Measurements from ENCODE around the gene CUL4A.
"Not testable (repeated sequence)": the region's sequence is repeated elsewhere in the genome, so short reads cannot be mapped to it uniquely, and the experiment has no call there.

CUL4A gene

GRCh38 chr13:113161433-113161832, 48.0 kb upstream of the CUL4A start:
- H3K27ac ChIP-seq (ENCODE audit: extremely low read depth, low read depth, low read length) = no peak overlapping the region
- no peaks in the 10 kb centered on the region for H3K4me1 ChIP-seq (ENCODE audit: control insufficient read depth, insufficient read depth, low read length)
- H3K9me3 ChIP-seq (ENCODE audit: control insufficient read depth, insufficient read depth, low read depth, low read length) = no peaks in the 10 kb centered on the region
- POLR2A ChIA-PET = no interaction called here
- no peak overlapping the region for H3K4me3 ChIP-seq (ENCODE audit: low read depth, low read length)
- CTCF ChIA-PET = interaction anchor here (0.7 kb wide), 1 partner anchor 48 kb away, joined by 3 read pairs; no protein-coding TSS in a partner anchor
- no peaks in the 10 kb centered on the region for H3K36me3 ChIP-seq (ENCODE audit: control insufficient read depth in 2 of 2, insufficient read depth in 1 of 2, low read length in 2 of 2)
- no peak for TF ChIP-seq ZEB2 (tag by site-specific recombination; IDR thresholded peaks at IDR 0.05)
- TF ChIP-seq, protein P1, sequence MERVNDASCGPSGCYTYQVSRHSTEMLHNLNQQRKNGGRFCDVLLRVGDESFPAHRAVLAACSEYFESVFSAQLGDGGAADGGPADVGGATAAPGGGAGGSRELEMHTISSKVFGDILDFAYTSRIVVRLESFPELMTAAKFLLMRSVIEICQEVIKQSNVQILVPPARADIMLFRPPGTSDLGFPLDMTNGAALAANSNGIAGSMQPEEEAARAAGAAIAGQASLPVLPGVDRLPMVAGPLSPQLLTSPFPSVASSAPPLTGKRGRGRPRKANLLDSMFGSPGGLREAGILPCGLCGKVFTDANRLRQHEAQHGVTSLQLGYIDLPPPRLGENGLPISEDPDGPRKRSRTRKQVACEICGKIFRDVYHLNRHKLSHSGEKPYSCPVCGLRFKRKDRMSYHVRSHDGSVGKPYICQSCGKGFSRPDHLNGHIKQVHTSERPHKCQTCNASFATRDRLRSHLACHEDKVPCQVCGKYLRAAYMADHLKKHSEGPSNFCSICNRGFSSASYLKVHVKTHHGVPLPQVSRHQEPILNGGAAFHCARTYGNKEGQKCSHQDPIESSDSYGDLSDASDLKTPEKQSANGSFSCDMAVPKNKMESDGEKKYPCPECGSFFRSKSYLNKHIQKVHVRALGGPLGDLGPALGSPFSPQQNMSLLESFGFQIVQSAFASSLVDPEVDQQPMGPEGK (tag by site-specific recombination; IDR thresholded peaks at IDR 0.05) = no peak
- TF ChIP-seq, protein P2, sequence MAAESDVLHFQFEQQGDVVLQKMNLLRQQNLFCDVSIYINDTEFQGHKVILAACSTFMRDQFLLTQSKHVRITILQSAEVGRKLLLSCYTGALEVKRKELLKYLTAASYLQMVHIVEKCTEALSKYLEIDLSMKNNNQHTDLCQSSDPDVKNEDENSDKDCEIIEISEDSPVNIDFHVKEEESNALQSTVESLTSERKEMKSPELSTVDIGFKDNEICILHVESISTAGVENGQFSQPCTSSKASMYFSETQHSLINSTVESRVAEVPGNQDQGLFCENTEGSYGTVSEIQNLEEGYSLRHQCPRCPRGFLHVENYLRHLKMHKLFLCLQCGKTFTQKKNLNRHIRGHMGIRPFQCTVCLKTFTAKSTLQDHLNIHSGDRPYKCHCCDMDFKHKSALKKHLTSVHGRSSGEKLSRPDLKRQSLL (tag by site-specific recombination; IDR thresholded peaks at IDR 0.05) = no peak

DNA sequence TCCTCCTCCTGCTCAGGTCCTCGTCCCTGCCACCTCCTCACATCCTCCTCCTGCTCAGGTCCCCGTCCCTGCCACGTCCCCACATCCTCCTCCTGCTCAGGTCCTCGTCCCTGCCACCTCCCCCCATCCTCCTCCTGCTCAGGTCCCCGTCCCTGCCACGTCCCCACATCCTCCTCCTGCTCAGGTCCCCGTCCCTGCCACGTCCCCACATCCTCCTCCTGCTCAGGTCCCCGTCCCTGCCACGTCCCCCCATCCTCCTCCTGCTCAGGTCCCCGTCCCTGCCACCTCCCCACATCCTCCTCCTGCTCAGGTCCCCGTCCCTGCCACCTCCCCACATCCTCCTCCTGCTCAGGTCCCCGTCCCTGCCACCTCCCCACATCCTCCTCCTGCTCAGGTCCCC, 47.4 kb upstream of the CUL4A start:
- H3K4me1 ChIP-seq (ENCODE audit: control insufficient read depth, insufficient read depth, low read length); POLR2A ChIA-PET; H3K4me3 ChIP-seq (ENCODE audit: low read depth, low read length); H3K36me3 ChIP-seq (ENCODE audit: control insufficient read depth in 2 of 2, insufficient read depth in 1 of 2, low read length in 2 of 2); H3K27ac ChIP-seq (ENCODE audit: extremely low read depth, low read depth, low read length); H3K9me3 ChIP-seq (ENCODE audit: control insufficient read depth, insufficient read depth, low read depth, low read length); CTCF ChIA-PET: not testable (repeated sequence)

GRCh38 chr13:113162783-113163685, 46.4 kb upstream of the CUL4A start:
- ChIA-PET CTCF (no interaction called here), POLR2A (no interaction called here)
- Histone ChIP-seq H3K9me3 (ENCODE audit: control insufficient read depth, insufficient read depth, low read depth, low read length) (no peaks in the 10 kb centered on the region), H3K4me3 (ENCODE audit: low read depth, low read length) (no peak overlapping the region), H3K36me3 (ENCODE audit: control insufficient read depth in 2 of 2, insufficient read depth in 1 of 2, low read length in 2 of 2) (peaks cover 0 to 3% of the 10 kb centered on the region in 2 experiments; a peak in 1 of 3 replicates), H3K27ac (ENCODE audit: extremely low read depth, low read depth, low read length) (no peak overlapping the region), H3K4me1 (ENCODE audit: control insufficient read depth, insufficient read depth, low read length) (no peaks in the 10 kb centered on the region)
- 0 out of 2 replicates have a peak, but pooled peaks have one; percentile 12 for TF ChIP-seq ZIC2 (tag by site-specific recombination; IDR thresholded peaks at IDR 0.05)
- TF ChIP-seq ZNF335 (tag by site-specific recombination; conservative IDR thresholded peaks at IDR 0.05) = peak; percentile 92
- TF ChIP-seq ZSCAN23 (tag by site-specific recombination; IDR thresholded peaks at IDR 0.05) = no peak
- TF ChIP-seq ZNF692 (tag by site-specific recombination; IDR thresholded peaks at IDR 0.05) = no peak
- TF ChIP-seq MEIS1 (CRISPR knock-in tag; IDR thresholded peaks at IDR 0.05; ENCODE audit: borderline replicate concordance) = no peak
- TF ChIP-seq ZNF121 (tag by site-specific recombination; IDR thresholded peaks at IDR 0.05) = no peak
- 0 out of 2 replicates have a peak, but pooled peaks have one; percentile 45 for TF ChIP-seq ZNF600 (tag by site-specific recombination; IDR thresholded peaks at IDR 0.05)

DNA sequence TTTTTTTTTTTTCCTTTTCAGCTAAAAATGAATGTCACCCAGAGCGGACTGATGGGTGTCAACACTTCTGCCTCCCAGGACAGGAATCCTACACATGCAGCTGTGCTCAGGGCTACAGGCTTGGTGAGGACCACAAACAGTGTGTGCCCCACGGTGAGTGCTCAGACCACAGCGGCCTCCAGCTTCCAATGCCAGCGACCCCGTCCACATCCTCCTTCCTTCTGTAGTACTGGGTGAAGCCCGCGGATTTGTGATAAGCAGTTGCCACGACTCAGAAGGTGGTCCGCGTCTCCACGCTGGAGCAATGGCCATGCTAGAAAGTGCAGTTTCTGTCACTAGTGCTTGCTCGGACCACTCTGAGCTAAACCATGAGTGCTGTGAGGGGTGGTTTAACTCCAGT, 44.9 kb upstream of the CUL4A start:
- peaks cover 0 to 10% of the 10 kb centered on the region in 2 experiments; a peak in 2 of 3 replicates for H3K36me3 ChIP-seq (ENCODE audit: control insufficient read depth in 2 of 2, insufficient read depth in 1 of 2, low read length in 2 of 2)
- TF ChIP-seq, protein P3, sequence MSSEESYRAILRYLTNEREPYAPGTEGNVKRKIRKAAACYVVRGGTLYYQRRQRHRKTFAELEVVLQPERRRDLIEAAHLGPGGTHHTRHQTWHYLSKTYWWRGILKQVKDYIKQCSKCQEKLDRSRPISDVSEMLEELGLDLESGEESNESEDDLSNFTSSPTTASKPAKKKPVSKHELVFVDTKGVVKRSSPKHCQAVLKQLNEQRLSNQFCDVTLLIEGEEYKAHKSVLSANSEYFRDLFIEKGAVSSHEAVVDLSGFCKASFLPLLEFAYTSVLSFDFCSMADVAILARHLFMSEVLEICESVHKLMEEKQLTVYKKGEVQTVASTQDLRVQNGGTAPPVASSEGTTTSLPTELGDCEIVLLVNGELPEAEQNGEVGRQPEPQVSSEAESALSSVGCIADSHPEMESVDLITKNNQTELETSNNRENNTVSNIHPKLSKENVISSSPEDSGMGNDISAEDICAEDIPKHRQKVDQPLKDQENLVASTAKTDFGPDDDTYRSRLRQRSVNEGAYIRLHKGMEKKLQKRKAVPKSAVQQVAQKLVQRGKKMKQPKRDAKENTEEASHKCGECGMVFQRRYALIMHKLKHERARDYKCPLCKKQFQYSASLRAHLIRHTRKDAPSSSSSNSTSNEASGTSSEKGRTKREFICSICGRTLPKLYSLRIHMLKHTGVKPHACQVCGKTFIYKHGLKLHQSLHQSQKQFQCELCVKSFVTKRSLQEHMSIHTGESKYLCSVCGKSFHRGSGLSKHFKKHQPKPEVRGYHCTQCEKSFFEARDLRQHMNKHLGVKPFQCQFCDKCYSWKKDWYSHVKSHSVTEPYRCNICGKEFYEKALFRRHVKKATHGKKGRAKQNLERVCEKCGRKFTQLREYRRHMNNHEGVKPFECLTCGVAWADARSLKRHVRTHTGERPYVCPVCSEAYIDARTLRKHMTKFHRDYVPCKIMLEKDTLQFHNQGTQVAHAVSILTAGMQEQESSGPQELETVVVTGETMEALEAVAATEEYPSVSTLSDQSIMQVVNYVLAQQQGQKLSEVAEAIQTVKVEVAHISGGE (tag by site-specific recombination; conservative IDR thresholded peaks at IDR 0.05; ENCODE audit: low read depth) = no peak
- no peak for TF ChIP-seq ZNF239 (tag by site-specific recombination; IDR thresholded peaks at IDR 0.05)
- TF ChIP-seq, protein P4, sequence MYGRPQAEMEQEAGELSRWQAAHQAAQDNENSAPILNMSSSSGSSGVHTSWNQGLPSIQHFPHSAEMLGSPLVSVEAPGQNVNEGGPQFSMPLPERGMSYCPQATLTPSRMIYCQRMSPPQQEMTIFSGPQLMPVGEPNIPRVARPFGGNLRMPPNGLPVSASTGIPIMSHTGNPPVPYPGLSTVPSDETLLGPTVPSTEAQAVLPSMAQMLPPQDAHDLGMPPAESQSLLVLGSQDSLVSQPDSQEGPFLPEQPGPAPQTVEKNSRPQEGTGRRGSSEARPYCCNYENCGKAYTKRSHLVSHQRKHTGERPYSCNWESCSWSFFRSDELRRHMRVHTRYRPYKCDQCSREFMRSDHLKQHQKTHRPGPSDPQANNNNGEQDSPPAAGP (tag by site-specific recombination; IDR thresholded peaks at IDR 0.05) = no peak
- no peak overlapping the region for H3K27ac ChIP-seq (ENCODE audit: extremely low read depth, low read depth, low read length)
- no peak overlapping the region for H3K4me3 ChIP-seq (ENCODE audit: low read depth, low read length)
- H3K4me1 ChIP-seq (ENCODE audit: control insufficient read depth, insufficient read depth, low read length) = no peaks in the 10 kb centered on the region
- POLR2A ChIA-PET = no interaction called here
- H3K9me3 ChIP-seq (ENCODE audit: control insufficient read depth, insufficient read depth, low read depth, low read length) = no peaks in the 10 kb centered on the region
- CTCF ChIA-PET = no interaction called here
